ENCODE measurements around the gene TACC3.
"Not testable (repeated sequence)": the region's sequence is repeated elsewhere in the genome, so short reads cannot be mapped to it uniquely, and the experiment has no call there.

TACC3 gene

DNA sequence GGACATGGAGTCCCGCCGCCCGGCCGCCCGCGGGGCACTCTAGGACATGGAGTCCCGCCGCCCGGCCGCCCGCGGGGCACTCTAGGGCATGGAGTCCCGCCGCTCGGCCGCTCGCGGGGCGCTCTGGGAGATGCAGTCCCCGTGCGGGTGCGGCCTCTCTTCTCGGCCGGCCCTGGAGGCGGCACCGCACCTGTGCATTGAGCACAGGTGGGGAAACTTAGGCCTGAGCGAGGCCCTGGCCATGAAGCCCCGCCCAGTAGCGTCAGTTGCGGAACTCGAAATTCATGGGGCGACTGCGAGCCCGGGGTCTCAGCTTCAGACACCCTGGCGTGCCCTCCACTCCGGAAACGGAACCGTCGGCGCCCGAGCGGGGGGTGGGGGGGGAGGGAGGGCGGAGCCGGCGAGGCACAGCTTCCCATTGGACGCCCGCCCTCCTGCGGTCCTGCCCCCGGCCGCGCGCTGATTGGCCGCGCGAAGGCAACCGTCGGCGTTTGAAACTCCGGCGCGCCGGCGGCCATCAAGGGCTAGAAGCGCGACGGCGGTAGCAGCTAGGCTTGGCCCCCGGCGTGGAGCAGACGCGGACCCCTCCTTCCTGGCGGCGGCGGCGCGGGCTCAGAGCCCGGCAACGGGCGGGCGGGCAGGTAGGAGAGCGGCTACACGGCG is at the start of gene TACC3, which contains the start of gene TMEM129:
TSS of gene TACC3 (plus strand) at position 519 of the 663 bp plus-strand sequence. CDS start 1,901 bp downstream, outside the sequence.
TSS of gene TMEM129 (minus strand) at position 321 of the 663 bp plus-strand sequence. CDS start 486 bp downstream, outside the sequence.
- DNase-seq = peak; percentile 92

DNA sequence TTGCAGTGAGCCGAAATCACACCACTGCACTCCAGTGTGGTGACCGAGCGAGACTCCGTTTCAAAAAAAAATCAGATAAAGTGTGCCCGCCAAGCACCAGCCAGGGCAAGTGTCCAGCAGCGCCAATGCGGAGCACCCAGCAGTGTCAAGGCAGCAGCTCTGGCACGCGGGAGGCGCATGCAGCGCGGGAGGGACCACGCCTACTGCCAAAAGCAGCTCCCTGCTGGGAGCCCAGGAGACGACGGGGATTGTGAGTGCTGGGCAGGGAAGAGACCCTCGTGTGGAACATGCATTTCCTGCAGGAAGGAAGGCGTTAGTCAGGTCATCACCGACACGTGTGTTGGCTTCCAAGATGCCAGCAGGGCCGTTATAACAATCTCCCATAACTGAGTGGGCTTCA is 47.6 kb upstream of the TACC3 start:
- no peak for DNase-seq

GRCh38 chr4:1674682-1675081 is 46.6 kb upstream of the TACC3 start:
- no peak for DNase-seq

DNA sequence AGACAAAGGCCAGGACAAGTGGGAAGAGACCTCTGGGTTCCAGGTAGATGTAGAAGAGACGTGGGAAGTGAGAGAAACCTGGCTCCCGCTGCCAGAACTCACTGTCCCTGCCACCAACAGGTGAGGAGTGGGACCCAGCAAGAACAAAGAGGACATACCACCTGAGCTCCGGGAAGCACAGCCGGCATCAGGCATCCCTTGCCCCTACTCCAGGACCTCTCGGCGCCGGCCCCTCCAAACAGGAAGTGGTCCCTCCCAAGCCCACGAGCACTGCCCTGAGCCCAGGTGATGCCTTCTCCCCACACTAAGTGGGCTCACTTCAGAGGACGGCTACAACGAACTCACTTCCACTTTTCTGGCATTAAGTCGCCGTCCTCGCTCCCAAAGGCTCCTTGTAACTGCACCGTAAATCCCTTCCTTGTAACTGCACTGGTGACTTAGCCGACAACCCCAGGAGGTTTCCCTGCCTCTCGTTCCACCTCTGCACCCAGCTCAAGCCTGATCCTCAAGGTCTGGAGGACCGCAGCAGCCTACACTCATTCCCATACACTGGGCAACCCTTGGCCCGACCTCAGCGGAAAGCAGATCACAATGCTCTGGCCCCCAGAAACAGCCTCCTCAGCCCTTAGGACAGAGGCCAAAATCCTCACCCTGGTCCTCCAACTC is 46.1 kb upstream of the TACC3 start:
- DNase-seq = no peak

DNA sequence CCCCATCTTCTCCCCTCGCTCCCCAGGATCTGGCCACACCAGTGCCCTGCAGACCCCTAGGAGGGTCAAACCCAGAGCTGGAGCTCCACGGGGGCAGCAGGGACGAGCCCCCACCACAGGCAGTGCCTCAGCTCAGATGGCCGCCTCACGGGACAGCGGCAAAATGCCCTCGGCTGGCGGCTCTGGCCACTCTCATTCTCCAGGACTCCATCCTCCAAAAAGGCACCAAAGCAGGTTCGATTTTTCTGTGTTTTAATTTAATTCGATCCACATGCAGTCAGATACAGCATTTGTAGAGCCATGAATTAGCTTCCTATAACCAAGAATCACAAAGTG is 45.6 kb upstream of the TACC3 start:
- DNase-seq = no peak

DNA sequence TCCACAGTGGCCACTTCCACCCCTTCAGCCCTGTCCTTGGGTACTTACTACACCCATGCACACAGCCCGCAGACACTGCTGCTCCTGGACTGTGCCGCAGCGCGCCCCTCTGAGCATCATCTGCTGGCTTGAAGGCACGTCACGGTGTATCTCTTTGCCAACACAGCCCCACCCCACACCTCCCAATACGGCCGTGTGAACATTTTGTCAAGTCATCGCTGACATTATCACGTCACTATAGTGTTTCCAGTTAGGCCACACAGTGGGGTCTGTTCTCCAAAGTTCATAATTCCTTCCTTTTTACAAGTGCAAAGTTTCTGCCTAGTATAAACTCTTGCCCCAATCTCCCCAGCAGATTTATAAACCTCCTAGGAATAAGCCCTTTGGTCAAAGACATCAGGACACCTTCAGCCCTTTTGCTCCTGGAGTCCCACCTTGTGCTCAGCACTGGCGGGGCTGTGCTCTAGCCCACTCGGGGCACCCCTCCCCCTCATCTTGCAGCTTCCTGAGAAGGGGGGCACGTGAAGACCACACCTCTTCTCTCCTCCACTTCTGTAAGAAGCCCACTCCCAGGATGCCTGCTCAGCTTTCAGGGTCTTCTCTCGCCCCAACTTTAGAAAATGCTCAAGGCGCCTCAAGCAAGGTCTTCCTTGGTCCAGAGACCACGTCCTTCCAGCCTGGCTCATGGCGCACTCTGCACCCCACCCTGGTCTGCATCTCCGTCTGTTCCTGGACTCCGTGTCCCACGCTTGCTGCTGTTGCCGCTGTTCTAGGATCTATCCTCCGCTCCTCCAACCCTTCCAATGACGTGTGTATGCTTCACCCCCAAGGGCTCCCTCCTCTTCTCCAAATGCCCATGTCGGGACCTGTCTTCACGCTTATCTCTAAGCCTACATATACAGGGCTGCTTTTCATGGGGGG is 44.5 kb upstream of the TACC3 start:
- DNase-seq = no peak

DNA sequence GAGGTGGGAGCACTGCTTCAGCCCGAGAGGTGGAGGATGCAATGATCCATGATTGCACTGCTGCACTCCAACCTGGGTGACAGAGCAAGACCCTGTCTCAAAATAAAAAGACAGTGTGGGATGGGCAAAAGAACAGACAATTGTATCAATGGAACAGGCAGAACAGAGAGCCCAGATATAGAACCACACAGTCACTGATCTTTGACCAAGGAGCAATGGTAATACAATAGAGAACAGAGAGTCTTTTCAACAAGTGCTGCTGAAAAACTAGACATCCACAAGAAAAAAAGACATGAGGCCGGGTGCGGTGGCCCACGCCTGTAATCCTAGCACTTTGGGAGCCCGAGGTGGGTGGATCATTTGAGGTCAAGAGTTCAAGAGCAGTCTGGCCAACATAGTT is 43.1 kb upstream of the TACC3 start:
- no peak for DNase-seq

DNA sequence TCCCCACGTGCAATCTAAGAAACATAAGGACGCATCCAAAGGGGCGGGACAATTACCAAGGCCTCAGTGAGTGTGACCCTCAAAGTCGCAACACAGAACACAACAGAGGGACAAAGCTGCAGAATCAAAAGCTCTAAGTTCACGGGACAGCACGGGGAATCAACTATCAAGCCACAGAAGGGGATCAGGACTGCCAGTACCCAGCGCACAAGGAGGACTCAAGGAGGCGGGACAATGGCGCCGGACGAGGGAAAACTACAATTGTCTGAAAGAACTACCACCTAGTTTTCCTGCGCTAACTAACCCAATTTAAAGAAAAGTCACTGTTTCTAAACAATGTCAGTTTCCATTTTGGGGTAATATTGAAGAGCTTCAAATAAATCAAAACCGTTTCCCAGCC is 38.5 kb upstream of the TACC3 start:
- DNase-seq = no peak

GRCh38 chr4:1683261-1683735 is 38.0 kb upstream of the TACC3 start:
- DNase-seq = peak; percentile 20

GRCh38 chr4:1683736-1684505 is 37.4 kb upstream of the TACC3 start, which contains the start of gene FAM53A:
TSS of gene FAM53A (minus strand) at chr4:1684313. CDS start at chr4:1668741, 15,572 bp downstream.
- peak; percentile 59 for DNase-seq

- no peak for DNase-seq
Observed at GRCh38 chr4:1684506-1685234, 36.7 kb upstream of the TACC3 start.

DNA sequence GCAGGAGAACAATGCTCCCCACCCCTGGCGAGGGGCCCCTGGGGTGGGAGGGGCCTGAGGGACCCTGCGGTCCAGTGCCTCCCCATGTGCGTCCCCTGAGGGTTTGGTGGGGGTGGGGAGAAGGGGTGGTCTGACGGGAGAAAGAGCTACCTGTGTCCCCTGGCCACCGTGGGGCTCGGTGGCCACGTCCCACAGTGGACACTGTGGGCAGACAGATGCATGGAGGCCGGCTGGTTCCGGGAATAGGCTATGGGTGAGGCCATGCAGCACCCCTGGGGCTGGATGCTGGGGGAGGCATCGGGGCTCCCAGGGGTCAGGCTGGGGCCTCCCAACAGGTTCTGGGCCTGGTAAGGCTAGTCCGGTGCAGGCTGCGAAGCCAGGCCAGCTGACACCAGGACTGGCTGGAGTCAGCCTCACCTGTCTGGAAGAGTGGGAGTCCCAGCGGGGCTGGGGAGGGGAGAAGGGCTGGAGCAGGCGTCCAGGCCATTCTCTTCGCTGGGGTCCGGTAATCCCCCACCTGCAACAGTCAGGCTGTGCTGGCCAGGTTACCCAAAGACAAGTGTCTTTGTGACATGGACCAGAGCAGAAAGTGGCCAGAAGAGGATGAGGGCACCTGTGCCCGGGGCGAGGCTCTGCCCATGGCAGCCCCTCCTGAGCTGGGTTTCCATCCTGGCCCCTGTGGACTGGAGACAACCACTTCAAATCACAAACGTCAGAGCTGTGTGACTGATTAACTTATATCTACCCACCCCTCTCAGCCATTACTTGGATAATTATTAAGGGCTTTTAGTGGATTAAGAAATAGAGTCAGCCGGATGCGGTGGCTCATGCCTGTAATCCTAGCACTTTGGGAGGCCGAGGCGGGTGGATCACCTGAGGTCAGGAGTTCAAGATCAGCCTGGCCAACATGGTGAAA is 35.8 kb upstream of the TACC3 start:
- DNase-seq = no peak

GRCh38 chr4:1686440-1687036 is 34.8 kb upstream of the TACC3 start:
- DNase-seq = no peak

DNA sequence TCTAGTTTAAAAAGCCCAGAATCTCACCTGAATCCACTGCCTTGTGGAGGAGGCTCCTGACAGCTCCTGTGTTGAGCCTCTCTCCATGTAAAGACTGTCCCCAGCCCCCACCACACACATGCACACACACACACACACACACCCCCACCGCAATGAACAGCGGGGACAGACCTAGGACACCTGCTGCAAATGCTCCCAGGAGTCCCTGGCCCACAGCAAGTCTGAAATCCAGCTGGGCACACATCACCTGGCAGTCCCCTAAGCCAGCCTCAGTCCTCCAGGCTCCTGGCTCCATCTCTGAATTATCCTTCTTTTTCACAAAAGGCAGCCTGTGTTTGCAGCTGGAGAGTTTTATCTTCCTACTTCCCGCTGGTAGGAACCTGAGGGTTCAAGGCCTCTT is 30.6 kb upstream of the TACC3 start:
- no peak for DNase-seq

DNA sequence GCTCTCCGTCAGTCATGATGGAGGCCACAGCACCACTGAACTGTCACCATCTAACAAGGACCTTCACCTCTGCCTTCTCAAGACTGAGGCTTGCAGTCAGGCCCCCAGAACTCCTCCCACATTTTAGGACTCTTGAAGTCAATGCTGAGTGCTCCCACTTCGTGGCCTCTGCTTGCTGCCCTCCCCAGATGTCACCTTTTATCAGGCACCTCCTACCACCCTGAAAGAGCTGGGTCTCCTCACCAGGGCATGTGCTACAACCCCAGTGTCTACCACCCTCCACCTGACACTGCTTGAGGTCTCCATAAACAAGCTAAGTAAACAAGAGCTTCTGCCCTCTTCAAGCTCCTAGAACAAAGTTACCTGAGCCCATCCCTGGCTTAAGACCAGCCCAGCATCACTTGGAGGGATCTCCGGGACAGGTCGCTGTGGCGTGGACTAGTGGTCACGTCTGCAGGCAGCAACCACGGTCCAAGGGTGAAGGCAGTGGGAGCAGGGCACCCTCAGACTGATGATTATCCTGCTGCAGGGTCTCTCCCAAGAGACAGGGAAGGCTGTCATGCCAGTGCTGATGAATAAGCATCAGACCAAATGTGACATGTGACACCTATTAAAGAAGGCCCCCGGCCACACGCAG is 29.5 kb upstream of the TACC3 start:
- no peak for DNase-seq

- peak; percentile 47 for DNase-seq
Observed at GRCh38 chr4:1693131-1693896, 28.0 kb upstream of the TACC3 start.

GRCh38 chr4:1695913-1696312 is 25.4 kb upstream of the TACC3 start:
- DNase-seq = peak; percentile 3

- not testable (repeated sequence) for DNase-seq
Observed at GRCh38 chr4:1701671-1702070, 19.6 kb upstream of the TACC3 start.

DNA sequence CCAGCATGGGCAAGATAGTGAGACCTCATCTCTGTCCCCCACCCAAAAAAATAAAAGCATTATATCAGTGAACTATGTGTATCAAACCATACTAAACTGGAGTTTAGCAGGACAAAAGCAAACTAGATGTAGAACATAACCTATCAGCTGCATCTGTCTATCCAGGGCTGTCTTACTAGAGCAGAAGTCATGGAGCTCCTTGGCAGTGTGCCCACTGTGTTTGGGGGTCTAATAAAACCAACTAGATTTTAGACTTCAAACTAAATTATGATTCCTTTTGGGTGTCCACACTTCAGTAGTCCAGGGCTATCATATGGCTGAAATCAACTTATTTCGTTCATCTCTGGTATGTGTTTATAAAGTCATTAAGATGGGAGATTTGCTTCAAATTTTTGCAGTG is 17.5 kb upstream of the TACC3 start:
- no peak for DNase-seq

Data from NCI-H2171 treated with DMSO at 0.1 percent for 48 hours (cell line).